ENCODE results near the gene ZNF8.

ZNF8 gene

GRCh38 chr19:58261600-58261967, 17.2 kb upstream of the ZNF8 start:
- TF ChIP-seq, protein P1, sequence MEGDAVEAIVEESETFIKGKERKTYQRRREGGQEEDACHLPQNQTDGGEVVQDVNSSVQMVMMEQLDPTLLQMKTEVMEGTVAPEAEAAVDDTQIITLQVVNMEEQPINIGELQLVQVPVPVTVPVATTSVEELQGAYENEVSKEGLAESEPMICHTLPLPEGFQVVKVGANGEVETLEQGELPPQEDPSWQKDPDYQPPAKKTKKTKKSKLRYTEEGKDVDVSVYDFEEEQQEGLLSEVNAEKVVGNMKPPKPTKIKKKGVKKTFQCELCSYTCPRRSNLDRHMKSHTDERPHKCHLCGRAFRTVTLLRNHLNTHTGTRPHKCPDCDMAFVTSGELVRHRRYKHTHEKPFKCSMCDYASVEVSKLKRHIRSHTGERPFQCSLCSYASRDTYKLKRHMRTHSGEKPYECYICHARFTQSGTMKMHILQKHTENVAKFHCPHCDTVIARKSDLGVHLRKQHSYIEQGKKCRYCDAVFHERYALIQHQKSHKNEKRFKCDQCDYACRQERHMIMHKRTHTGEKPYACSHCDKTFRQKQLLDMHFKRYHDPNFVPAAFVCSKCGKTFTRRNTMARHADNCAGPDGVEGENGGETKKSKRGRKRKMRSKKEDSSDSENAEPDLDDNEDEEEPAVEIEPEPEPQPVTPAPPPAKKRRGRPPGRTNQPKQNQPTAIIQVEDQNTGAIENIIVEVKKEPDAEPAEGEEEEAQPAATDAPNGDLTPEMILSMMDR (IDR thresholded peaks at IDR 0.05): no peak
- no peak for DNase-seq (ENCODE audit: low spot score)
- H3K4me3 ChIP-seq: peak overlapping the region; percentile 38
- H3K27ac ChIP-seq: no peak overlapping the region

DNA sequence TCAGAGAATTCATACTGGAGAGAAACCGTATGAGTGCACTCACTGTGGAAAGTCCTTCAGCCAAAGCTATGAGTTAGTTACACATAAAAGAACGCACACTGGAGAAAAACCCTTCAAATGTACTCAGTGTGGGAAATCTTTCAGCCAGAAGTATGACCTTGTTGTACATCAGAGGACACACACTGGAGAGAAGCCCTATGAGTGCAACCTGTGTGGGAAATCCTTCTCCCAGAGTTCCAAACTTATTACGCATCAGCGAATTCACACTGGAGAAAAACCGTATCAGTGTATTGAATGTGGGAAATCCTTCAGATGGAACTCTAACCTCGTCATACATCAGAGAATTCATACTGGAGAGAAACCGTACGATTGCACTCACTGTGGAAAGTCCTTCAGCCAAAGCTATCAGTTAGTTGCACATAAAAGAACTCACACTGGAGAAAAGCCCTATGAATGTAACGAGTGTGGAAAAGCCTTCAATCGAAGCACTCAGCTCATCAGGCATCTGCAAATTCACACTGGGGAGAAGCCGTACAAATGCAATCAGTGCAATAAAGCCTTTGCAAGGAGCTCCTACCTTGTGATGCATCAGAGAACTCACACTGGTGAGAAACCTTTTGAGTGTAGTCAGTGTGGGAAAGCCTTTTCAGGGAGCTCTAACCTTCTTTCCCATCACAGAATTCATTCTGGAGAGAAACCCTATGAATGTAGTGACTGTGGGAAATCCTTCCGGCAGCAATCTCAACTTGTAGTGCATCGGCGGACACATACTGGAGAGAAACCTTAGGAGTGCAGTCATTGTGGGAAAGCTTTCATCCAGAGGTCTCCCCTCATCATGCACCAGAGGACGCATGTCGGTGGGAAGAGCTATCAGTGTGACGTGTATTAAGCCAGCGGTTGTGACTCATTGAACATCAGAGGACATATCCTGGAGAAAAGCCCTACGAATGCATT, 16.5 kb upstream of the ZNF8 start:
- no peak for DNase-seq (ENCODE audit: low spot score)
- Histone ChIP-seq H3K4me3 (peak overlapping the region; percentile 46), H3K27ac (no peak overlapping the region)
- TF ChIP-seq, protein P1 (IDR thresholded peaks at IDR 0.05): no peak

DNA sequence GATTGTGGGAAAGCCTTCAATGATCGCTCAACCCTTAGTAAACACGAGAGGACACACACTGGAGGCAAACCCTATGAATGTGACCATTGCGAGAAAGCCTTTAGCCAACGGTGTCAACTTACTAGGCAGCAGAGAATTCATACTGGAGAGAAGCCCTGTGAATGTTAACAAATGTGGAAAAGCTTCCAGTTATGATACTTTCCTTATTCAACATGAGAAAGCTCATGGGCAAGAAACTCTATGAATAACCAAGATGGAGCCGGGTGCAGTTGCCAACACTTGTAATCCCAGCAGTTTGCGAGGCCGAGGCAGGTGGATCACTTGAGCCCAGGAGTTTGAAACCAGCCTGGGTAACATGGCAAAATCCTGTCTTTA, 15.8 kb upstream of the ZNF8 start:
- Histone ChIP-seq H3K4me3 (peak overlapping the region; percentile 46), H3K27ac (no peak overlapping the region)
- TF ChIP-seq, protein P1 (IDR thresholded peaks at IDR 0.05): no peak
- DNase-seq (ENCODE audit: low spot score): no peak

DNA sequence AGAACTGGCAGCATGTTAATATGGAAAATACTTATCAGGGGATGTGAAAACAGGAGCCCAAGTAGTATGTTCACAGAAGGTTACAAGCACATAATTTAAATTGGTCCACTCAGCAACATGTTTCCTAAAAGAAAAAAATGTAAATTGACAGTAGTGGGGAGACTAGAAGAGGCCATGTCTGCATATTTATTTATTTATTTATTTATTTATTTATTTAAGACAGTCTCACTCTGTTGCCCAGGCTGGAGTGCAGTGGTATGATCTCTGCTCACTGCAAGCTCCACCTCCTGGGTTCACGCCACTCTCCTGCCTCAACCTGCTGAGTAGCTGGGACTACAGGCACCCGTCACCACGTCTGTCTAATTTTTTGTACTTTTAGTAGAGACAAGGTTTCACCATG, 13.7 kb upstream of the ZNF8 start:
- Histone ChIP-seq H3K4me3 (no peak overlapping the region), H3K27ac (no peak overlapping the region)
- DNase-seq (ENCODE audit: low spot score): no peak
- TF ChIP-seq, protein P1 (IDR thresholded peaks at IDR 0.05): no peak

DNA sequence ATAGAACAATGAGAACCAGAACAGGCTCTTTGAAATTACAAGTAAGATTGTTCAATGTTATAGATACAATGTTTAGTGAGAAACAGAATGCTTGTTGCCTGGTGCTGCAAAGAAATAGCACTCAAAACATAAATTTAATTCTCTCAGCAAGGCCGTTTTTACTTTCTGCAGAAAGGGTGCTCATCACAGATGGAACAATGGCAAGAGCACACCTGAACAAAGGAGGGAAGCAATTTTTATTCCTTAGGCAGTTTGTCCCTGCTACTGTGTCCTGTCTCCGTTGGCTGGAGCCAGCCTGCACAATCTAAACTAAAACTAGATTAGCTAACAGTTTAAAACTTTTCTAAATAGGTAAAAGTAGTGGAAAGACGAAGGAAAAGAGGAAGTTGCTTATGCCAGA, 10.4 kb upstream of the ZNF8 start:
- no peak for DNase-seq (ENCODE audit: low spot score)

GRCh38 chr19:58274771-58275201, 4.0 kb upstream of the ZNF8 start:
- Histone ChIP-seq H3K27ac (no peak overlapping the region), H3K4me3 (no peak overlapping the region)
- DNase-seq (ENCODE audit: low spot score): no peak
- TF ChIP-seq, protein P1 (IDR thresholded peaks at IDR 0.05): no peak

More for the DNA sequence above, 10.4 kb upstream of the ZNF8 start:
- Histone ChIP-seq H3K4me3 (no peak overlapping the region), H3K27ac (no peak overlapping the region)
- TF ChIP-seq, protein P1 (IDR thresholded peaks at IDR 0.05): no peak

- DNase-seq (ENCODE audit: low spot score): no peak
- no peak overlapping the region for H3K27ac ChIP-seq
- TF ChIP-seq, protein P1 (IDR thresholded peaks at IDR 0.05): no peak
- no peak overlapping the region for H3K4me3 ChIP-seq
Measured at GRCh38 chr19:58275564-58275963, 3.2 kb upstream of the ZNF8 start.
